WTC11 (cell line): ENCODE measurements around the gene ZNF529. TPM values are rescaled to one million over a fixed set of nuclear protein-coding genes. Genes with fewer than 3 reads are reported as not detected.

Source experiments
- ATAC-seq: fragments of 200-7000 bp; cut with Tn5 transposase; 2 replicates; pipeline ENCODE4 v1.10.0; 2021; ENCODE audit warnings: mild to moderate bottlenecking, moderate library complexity
- CTCF ChIA-PET: fragments of 300-600 bp; sonication (Branson Sonifier 250); formaldehyde crosslinking; loops from one replicate; lab custom pipeline; 2021; ENCODE audit warnings: antibody characterized with exemption; lab: Charles Lee
- POLR2A ChIA-PET: fragments of 350-600 bp; sonication (Branson Sonifier 250); formaldehyde crosslinking; loops from one replicate; lab custom pipeline; 2021; ENCODE audit warnings: antibody characterized with exemption; lab: Charles Lee
- DNase-seq: peaks from one replicate; pipeline ENCODE4 v3.0.0; 2021; ENCODE audit warnings: low spot score
- H3K27ac Mint-ChIP-seq: 2 replicates; pipeline ENCODE4 v1.8.0; 2021; ENCODE audit warnings: mixed read lengths
- H3K27me3 Mint-ChIP-seq: 2 replicates; pipeline ENCODE4 v1.8.0; 2021; ENCODE audit warnings: low read depth, mild to moderate bottlenecking, moderate library complexity, mixed read lengths
- H3K36me3 Mint-ChIP-seq: 2 replicates; pipeline ENCODE4 v1.8.0; 2021; ENCODE audit warnings: mixed read lengths
- H3K4me1 Mint-ChIP-seq: 2 replicates; pipeline ENCODE4 v1.8.0; 2022; ENCODE audit warnings: mixed read lengths
- H3K4me3 Mint-ChIP-seq: 2 replicates; pipeline ENCODE4 v1.8.0; 2021; ENCODE audit warnings: mild to moderate bottlenecking, moderate library complexity, mixed read lengths
- H3K9me3 Mint-ChIP-seq: 2 replicates; pipeline ENCODE4 v1.8.0; 2021; ENCODE audit warnings: mixed read lengths
- ATF2 ChIP-seq: sonication (generic); formaldehyde crosslinking; IDR thresholded peaks from 2 replicates; pipeline ENCODE4 v1.8.1; 2022; ENCODE audit warnings: low read depth, missing genetic modification reagents, borderline replicate concordance
- CTCF ChIP-seq: fragments of 200-600 bp; IDR thresholded peaks from 2 replicates; pipeline ENCODE4 v1.8.0; 2022; ENCODE audit warnings: antibody characterized with exemption
- FOXK1 ChIP-seq: sonication (generic); formaldehyde crosslinking; IDR thresholded peaks from 2 replicates; pipeline ENCODE4 v1.8.0; 2022; ENCODE audit warnings: mild to moderate bottlenecking, moderate library complexity, missing genetic modification reagents
- FOXP4 ChIP-seq: sonication (generic); formaldehyde crosslinking; IDR thresholded peaks from 2 replicates; pipeline ENCODE4 v1.8.0; 2022; ENCODE audit warnings: mild to moderate bottlenecking, missing genetic modification reagents
- KAT7 ChIP-seq: sonication (generic); formaldehyde crosslinking; IDR thresholded peaks from 2 replicates; pipeline ENCODE4 v1.8.1; 2023; ENCODE audit warnings: missing genetic modification reagents, mild to moderate bottlenecking, borderline replicate concordance
- NFYB ChIP-seq: sonication (generic); formaldehyde crosslinking; conservative IDR thresholded peaks from 2 replicates; pipeline ENCODE4 v1.8.0; 2022; ENCODE audit warnings: low read depth, missing genetic modification reagents
- NR1H2 ChIP-seq: sonication (generic); formaldehyde crosslinking; IDR thresholded peaks from 2 replicates; pipeline ENCODE4 v1.9.0; 2021; ENCODE audit warnings: mild to moderate bottlenecking, moderate library complexity, missing genetic modification reagents
- PRDM15 ChIP-seq: sonication (generic); formaldehyde crosslinking; IDR thresholded peaks from 2 replicates; pipeline ENCODE4 v1.8.0; 2022; ENCODE audit warnings: missing genetic modification reagents
- SP1 ChIP-seq: sonication (generic); formaldehyde crosslinking; conservative IDR thresholded peaks from 2 replicates; pipeline ENCODE4 v1.8.1; 2022; ENCODE audit warnings: missing genetic modification reagents
- TEAD1 ChIP-seq: sonication (generic); formaldehyde crosslinking; IDR thresholded peaks from 2 replicates; pipeline ENCODE4 v1.8.0; 2022; ENCODE audit warnings: mild to moderate bottlenecking, missing genetic modification reagents
- ZMAT4 ChIP-seq: fragments of 250-450 bp; sonication (Bioruptor Pico); IDR thresholded peaks from 2 replicates; pipeline ENCODE4 v1.9.0; 2021; ENCODE audit warnings: mild to moderate bottlenecking
- ZNF138 ChIP-seq: sonication (generic); formaldehyde crosslinking; conservative IDR thresholded peaks from 2 replicates; pipeline ENCODE4 v1.8.1; 2022; ENCODE audit warnings: mild to moderate bottlenecking, moderate library complexity, missing genetic modification reagents
- ZNF219 ChIP-seq: sonication (generic); formaldehyde crosslinking; IDR thresholded peaks from 2 replicates; pipeline ENCODE4 v1.8.0; 2023; ENCODE audit warnings: missing genetic modification reagents, mild to moderate bottlenecking, borderline replicate concordance
- ZNF263 ChIP-seq: sonication (generic); formaldehyde crosslinking; IDR thresholded peaks from 2 replicates; pipeline ENCODE4 v1.8.1; 2022; ENCODE audit warnings: low read depth, mild to moderate bottlenecking, moderate library complexity, missing genetic modification reagents
- ZNF416 ChIP-seq: fragments of 250-450 bp; sonication (Bioruptor Pico); IDR thresholded peaks from 2 replicates; pipeline ENCODE4 v1.9.0; 2021; ENCODE audit warnings: mild to moderate bottlenecking, inconsistent platforms
- ZNF671 ChIP-seq: fragments of 250-450 bp; sonication (Bioruptor Pico); IDR thresholded peaks from 2 replicates; pipeline ENCODE4 v1.8.0; 2021; ENCODE audit warnings: mild to moderate bottlenecking
- ZSCAN18 ChIP-seq: fragments of 250-450 bp; sonication (Bioruptor Pico); IDR thresholded peaks from 2 replicates; pipeline ENCODE4 v2.1.2; 2022; ENCODE audit warnings: mild to moderate bottlenecking, moderate library complexity
- total RNA-seq: library from RNA; stranded (reverse); gene quantifications from 3 replicates; pipeline ENCODE4 v1.2.3, GENCODE V29; 2021

ZNF529 gene
- total RNA-seq, 1 experiment from 2014 or later: 13.1 TPM

GRCh38 chr19:36573895-36574720 lies 1.0 kb upstream of the ZNF529 start (continued):
- TF ChIP-seq CTCF (no peak), ATF2 (no peak)

GRCh38 chr19:36572593-36573019 lies 486 bp downstream of the ZNF529 start:
- ChIA-PET CTCF (interaction anchor here (0.8 to 0.9 kb wide), 2 partner anchors 13 to 79 kb away, joined by 3 read pairs; no protein-coding TSS in a partner anchor), POLR2A (interaction anchor here (0.7 to 2.0 kb wide), 6 partner anchors 20 to 122 kb away, joined by 3 to 14 read pairs (median 5); partner anchors contain the start of genes ZNF260, ZNF382, ZNF461 and ZNF566)
- Mint-ChIP-seq H3K36me3 (peaks cover 22% of the 10 kb centered on the region), H3K9me3 (no peaks in the 10 kb centered on the region), H3K4me1 (peaks cover 18% of the 10 kb centered on the region), H3K27ac (peak overlapping the region; percentile 98), H3K4me3 (peak overlapping the region; percentile 90), H3K27me3 (no peaks in the 10 kb centered on the region)
- ATAC-seq: no peak
- DNase-seq: no peak
- TF ChIP-seq ZMAT4 (CRISPR knock-in tag) (no peak), FOXP4 (CRISPR knock-in tag) (no peak), SP1 (no peak), PRDM15 (CRISPR knock-in tag) (no peak), CTCF (no peak), NR1H2 (CRISPR knock-in tag) (no peak)

GRCh38 chr19:36564391-36564790 lies 8.7 kb downstream of the ZNF529 start:
- ATAC-seq (no peak), DNase-seq (no peak)
- H3K27ac Mint-ChIP-seq: no peak overlapping the region
- POLR2A ChIA-PET: no interaction called here
- peaks cover 62% of the 10 kb centered on the region for H3K36me3 Mint-ChIP-seq
- no peaks in the 10 kb centered on the region for H3K27me3 Mint-ChIP-seq
- H3K4me1 Mint-ChIP-seq: no peaks in the 10 kb centered on the region
- peaks cover 24% of the 10 kb centered on the region for H3K9me3 Mint-ChIP-seq
- CTCF ChIA-PET: no interaction called here
- H3K4me3 Mint-ChIP-seq: no peak overlapping the region
- TF ChIP-seq NFYB (no peak), ZSCAN18 (CRISPR knock-in tag) (no peak), ZNF138 (CRISPR knock-in tag) (no peak), SP1 (no peak), ZNF416 (no peak), KAT7 (no peak), TEAD1 (CRISPR knock-in tag) (no peak), ZNF671 (CRISPR knock-in tag) (no peak), ZNF219 (CRISPR knock-in tag) (no peak), ZNF263 (CRISPR knock-in tag) (no peak), FOXK1 (CRISPR knock-in tag) (no peak)
